Suppressor macrophage treated with lipopolysaccharide for 4 hours (primary cell): ENCODE measurements around the gene BCAR3.
"Not testable (repeated sequence)": the region's sequence is repeated elsewhere in the genome, so short reads cannot be mapped to it uniquely, and the experiment has no call there.

Experiments used
- DNase-seq: peaks from one replicate; pipeline ENCODE4 v3.0.0-alpha.2; 2020

The BCAR3 gene

DNA sequence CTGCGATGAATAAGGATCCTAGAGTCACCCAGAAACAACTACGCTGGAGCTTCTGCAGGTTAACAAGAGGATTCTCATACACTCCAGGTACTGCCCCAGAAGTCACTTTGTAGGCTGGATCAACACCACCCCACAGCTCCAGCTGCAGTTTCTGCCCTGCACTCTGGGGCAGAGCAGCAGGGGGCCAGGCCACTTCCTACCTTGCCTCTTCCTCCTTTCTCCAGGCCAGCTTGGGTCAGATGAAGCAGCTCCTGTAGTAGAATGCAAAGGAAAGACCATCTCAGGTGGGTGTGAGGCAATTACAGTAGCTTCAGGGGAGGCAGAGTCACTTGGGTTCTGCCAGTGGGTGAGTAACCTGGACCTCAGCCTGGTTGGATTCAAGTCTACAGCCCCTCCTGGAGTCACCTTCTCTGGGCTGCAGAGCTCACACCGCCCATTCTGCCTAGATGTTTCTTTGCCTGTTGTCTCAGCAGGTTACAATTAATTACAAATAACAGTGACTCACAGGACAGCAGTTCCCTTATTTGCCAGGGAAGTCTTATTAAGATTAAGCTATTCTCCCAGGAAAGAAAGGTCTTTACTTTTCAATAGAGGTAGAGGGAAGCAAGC is 24.4 kb upstream of the BCAR3 start:
- peak; percentile 27 for DNase-seq

GRCh38 chr1:93704052-93704451 is 22.4 kb upstream of the BCAR3 start:
- DNase-seq: peak; percentile 92

- peak; percentile 42 for DNase-seq
These were observed 22.0 kb upstream of the BCAR3 start for GRCh38 chr1:93703643-93704042.

DNA sequence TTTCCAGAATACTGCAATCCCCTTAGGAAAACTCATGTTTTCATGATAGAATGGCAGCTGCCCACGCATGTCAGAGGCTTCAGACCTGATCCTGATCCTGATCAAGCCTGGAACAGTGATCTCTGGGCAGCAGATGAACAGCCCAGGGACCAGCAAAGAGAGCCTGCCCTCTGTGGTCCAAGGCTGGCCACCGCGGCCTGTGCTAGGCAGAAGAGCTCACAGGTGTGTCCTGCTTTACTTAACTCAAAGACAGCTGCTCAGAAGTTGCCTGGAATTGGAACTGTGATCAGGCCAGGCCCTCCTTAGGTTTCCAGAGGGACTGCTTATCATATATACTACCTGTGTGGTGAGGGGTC is 21.2 kb upstream of the BCAR3 start:
- no peak for DNase-seq

DNA sequence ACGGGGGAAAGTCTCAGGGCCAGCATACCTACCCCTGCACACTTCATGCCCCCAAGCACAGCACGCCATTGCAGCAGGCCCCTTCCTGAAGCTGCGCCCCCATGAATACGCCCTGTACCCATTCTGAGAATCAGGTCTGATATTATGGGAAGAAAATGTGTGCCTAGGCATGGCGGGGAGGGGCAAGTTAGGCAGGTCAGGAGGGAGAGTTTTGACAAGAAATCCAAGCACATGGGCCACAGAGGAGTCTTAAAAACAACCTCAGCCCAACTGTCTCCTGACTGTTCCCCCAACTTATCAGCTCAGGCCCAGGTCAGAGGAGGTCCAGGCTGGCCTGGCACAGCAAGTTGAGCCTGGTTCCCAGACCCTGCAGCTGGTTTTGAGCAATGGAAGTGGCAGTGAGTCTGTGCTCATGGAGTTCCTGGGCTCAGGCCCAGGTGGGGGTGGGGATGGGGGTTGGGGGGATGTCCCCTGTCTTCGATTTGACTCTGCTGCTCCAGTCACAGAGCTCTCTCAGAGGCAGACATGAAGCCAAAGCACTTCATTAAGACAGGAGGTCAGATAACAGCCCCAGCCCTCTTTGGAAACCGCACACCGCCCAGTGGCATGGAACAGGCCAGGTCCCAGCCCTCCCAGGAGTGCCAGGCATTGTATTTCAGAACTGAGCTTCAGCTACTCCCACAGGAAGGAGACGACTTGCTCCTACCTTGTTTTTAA is 20.6 kb upstream of the BCAR3 start:
- DNase-seq: no peak

GRCh38 chr1:93701629-93702028 is 20.0 kb upstream of the BCAR3 start:
- no peak for DNase-seq

- DNase-seq: no peak
These were observed 19.2 kb upstream of the BCAR3 start for GRCh38 chr1:93700532-93701469.

GRCh38 chr1:93699503-93700168 is 18.0 kb upstream of the BCAR3 start:
- DNase-seq: no peak

DNA sequence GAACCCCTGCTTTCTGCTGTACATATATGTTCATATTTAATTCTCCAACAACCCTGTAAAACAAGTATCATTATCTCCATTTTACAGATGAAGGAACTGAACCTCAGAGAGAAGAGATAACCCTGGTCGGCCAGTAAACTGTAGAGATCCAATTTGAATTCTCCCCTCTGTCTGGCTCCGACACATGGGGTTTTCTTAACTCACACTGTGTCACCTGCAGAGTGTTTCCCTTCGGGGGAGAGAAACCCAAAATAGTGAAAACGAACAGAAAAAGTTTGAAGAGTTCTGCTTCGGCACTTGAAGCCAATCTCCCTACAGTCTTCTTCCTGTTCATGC is 17.4 kb upstream of the BCAR3 start:
- no peak for DNase-seq

- no peak for DNase-seq
These were observed 16.9 kb upstream of the BCAR3 start for GRCh38 chr1:93698329-93699048.

- not testable (repeated sequence) for DNase-seq
These were observed 15.9 kb upstream of the BCAR3 start for GRCh38 chr1:93697566-93697965.

DNA sequence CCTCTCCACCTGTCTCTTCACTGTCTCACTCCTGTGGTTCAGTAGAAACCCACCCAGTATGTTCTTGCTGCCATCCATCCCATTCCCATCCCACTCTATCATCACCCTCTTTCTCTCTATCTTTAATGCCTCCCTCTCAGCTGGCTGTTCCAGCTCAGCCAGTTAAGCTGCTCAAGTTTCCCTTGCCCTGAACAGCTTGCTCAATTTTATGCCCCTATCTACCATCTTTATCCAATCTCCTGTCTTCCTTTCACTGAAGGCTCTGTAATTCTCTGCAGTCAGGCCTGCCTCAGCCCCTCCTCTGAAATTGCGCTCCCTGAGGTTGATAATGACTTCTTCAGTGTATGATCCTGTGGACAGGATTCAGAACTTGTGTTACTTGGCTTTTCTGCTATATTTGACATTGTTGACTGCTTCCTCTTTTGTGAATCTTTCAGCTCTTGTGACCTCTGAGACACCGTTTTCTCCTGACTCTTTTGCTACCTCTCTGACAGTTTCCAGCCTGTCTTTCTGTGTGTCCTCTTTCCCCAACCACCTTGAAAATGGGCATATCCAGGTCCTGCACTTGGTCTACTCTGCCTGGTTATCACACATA is 13.9 kb upstream of the BCAR3 start:
- DNase-seq: peak; percentile 66

DNA sequence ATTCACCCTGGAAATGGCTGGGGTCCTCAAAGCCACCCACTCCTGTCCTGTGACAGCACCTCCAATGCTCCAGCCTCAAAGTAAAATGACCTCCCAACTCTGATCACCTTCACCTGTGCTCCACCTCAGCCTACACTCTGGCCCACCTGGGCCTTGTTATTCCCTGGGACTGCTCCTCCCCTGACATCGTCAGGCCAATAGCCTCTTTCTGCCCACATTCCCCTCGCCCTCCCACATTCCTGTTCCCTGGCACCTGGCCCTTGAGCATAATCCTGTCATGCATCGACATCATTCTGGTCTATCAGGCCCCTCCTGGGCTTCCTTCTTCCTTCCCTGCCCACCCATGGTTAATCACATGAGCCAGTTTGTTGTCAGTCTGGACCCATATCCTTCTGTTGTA is 13.2 kb upstream of the BCAR3 start:
- DNase-seq: no peak

- DNase-seq: peak; percentile 42
These were observed 12.4 kb upstream of the BCAR3 start for GRCh38 chr1:93694039-93694438.

DNA sequence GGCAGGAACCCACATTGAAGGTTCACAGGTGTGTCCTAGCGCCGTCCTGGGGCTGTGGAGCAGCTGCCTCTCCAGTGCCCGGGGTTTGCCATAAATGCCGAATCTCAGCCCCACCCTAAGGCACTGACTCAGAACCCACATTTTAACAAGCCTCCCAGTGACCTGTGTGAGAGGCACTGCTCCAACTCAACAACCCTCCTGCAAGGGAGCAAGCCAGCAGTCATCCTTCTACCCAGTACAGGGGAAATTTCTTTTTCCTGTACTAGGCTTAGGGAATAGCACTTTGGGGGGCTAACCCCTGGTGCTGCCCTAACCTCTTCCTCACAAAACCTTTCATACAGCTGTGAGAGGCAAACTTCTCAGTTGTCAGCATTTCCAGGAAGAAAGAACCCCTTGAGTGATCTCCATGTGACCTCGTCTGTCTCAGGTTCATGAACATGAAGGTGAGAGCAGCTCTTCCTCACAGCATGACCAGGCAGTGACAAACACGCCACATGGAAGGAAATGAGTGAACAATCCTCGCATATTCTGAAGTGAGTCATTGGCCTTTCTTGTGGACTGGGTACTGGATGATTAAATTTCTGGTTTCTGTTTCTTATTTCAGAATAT is 11.4 kb upstream of the BCAR3 start:
- peak; percentile 87 for DNase-seq

DNA sequence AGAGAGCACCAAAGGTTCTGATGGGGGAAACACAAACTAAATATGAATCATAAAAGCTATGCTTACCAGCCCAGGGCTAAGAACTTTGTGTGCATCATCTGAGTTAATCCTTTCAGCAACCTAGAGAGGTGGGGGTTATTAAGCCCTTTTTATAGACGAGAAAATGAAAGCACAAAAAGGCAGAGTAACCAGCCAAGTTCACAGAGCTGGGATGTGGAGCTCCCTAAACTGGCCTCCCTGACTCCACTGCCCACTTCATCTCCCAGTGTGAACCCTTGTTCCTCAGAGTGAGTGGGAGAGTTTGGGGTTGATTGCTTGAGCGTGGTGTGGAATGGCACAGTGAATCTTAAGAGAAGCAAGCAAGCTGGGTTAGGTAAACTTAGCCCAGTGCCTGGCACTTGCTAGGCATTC is 10.8 kb upstream of the BCAR3 start:
- peak; percentile 26 for DNase-seq

DNA sequence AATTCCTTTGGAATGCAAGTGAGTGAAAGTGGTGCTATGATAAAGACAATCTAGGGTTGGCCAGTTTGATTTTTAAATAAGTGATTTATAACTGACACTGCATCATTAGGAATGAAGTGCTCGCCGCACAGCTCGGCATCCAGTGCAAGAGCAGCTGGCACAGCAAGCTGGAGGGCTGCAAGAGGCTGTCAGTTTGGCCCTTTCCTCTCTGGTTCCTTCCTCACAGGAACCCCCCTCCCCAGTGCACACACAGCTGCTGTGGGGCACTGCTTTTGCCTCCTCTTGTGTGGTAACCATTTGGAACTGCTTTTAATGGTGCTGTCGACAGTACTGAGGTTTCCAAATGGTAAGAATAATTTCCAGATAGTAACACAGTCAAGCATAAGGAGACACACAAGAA is 10.4 kb upstream of the BCAR3 start:
- no peak for DNase-seq

GRCh38 chr1:93690921-93691789 is 9.5 kb upstream of the BCAR3 start:
- DNase-seq: no peak

- no peak for DNase-seq
These were observed 8.7 kb upstream of the BCAR3 start for GRCh38 chr1:93690341-93690740.

DNA sequence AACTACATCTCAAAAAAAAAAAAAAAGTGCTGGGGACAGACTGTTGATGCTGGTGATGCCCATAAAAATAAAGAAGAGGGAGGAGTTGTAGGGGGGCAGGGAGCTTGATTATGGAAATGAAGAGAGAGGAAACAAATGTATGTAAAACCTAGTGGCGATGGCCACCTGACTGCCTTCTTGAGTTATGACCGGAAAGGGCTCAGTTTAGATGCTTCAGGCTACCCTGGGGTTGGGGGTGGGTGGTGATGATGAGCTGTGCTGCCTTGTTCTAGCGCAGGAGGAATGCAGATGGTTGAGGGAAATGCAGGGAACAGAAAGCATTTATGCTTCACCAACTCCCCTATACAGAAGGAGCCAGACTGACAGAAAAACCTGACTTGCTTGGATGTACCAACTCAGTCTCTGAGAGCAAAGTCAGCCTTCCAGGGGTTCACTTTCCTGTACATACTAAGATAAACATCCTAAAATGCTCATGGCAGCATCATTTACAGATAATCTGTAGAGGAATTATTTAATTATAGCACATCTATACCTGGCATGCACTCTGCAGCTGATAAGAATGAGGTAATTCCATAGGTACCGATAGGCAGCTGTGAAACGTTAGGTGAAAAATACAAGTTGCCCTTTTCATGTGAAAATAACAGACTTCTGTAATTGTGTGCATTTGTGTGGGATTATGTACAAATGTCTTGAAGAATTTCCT is 8.0 kb upstream of the BCAR3 start:
- no peak for DNase-seq
